ENCODE measurements around the gene NUP85.
"Not testable (repeated sequence)": the region's sequence is repeated elsewhere in the genome, so short reads cannot be mapped to it uniquely, and the experiment has no call there.

NUP85 gene

GRCh38 chr17:75207050-75207407 lies 1.6 kb downstream of the NUP85 start:
- not testable (repeated sequence) for DNase-seq

- no peak for DNase-seq
Observed at GRCh38 chr17:75207760-75208159, 2.3 kb downstream of the NUP85 start.

GRCh38 chr17:75208161-75208560 lies 2.7 kb downstream of the NUP85 start:
- DNase-seq, result no peak

- DNase-seq, result no peak
Observed at GRCh38 chr17:75209061-75209460, 3.6 kb downstream of the NUP85 start.

- DNase-seq, result no peak
Observed at GRCh38 chr17:75218131-75218530, 12.7 kb downstream of the NUP85 start.

- no peak for DNase-seq
Observed at GRCh38 chr17:75219815-75220214, 14.3 kb downstream of the NUP85 start.

- DNase-seq, result no peak
Observed at GRCh38 chr17:75225016-75225415, 19.5 kb downstream of the NUP85 start.

GRCh38 chr17:75227729-75228128 lies 22.2 kb downstream of the NUP85 start:
- no peak for DNase-seq

GRCh38 chr17:75228305-75228704 lies 22.8 kb downstream of the NUP85 start:
- peak; percentile 73 for DNase-seq

- DNase-seq, result no peak
Observed at GRCh38 chr17:75228847-75229246, 23.4 kb downstream of the NUP85 start.

GRCh38 chr17:75231071-75231470 lies 25.6 kb downstream of the NUP85 start:
- no peak for DNase-seq

- DNase-seq, result no peak
Observed at GRCh38 chr17:75231741-75232464, 26.4 kb downstream of the NUP85 start.

- DNase-seq, result no peak
Observed at GRCh38 chr17:75232786-75233185, 27.3 kb downstream of the NUP85 start.

GRCh38 chr17:75237100-75238014 lies 31.9 kb downstream of the NUP85 start:
- DNase-seq, result no peak

- no peak for DNase-seq
Observed at GRCh38 chr17:75238020-75238580, 32.6 kb downstream of the NUP85 start.

- DNase-seq, result no peak
Observed at GRCh38 chr17:75238684-75239191, 33.3 kb downstream of the NUP85 start.

- DNase-seq, result no peak
Observed at GRCh38 chr17:75239214-75239613, 33.7 kb downstream of the NUP85 start.

- no peak for DNase-seq
Observed at GRCh38 chr17:75239778-75240393, 34.4 kb downstream of the NUP85 start.

- peak; percentile 33 for DNase-seq
Observed at GRCh38 chr17:75240394-75241142, 35.1 kb downstream of the NUP85 start.

- no peak for DNase-seq
Observed at GRCh38 chr17:75241143-75241430, 35.6 kb downstream of the NUP85 start.

- DNase-seq, result no peak
Observed at GRCh38 chr17:75241502-75241901, 36.0 kb downstream of the NUP85 start.

- DNase-seq, result no peak
Observed at GRCh38 chr17:75241996-75242460, 36.5 kb downstream of the NUP85 start.
